Osteocyte (in vitro differentiated cells): ENCODE results near the gene METAP2. TPM values are rescaled to one million over a fixed set of nuclear protein-coding genes. Genes with fewer than 3 reads are reported as not detected.
"Not testable (repeated sequence)": the region's sequence is repeated elsewhere in the genome, so short reads cannot be mapped to it uniquely, and the experiment has no call there.

Experiments used
- DNase-seq: peaks from one replicate; pipeline ENCODE4 v3.0.0; 2021; ENCODE audit warnings: mixed read lengths; ENCODE audit not compliant: unreplicated experiment; ENCODE audit errors: extremely low spot score
- H3K27ac Mint-ChIP-seq: one replicate; pipeline ENCODE4 v1.8.0; 2021; ENCODE audit warnings: mild to moderate bottlenecking, mixed read lengths; ENCODE audit not compliant: unreplicated experiment
- H3K27me3 Mint-ChIP-seq: one replicate; pipeline ENCODE4 v1.8.0; 2021; ENCODE audit warnings: mixed read lengths; ENCODE audit not compliant: unreplicated experiment
- H3K36me3 Mint-ChIP-seq: one replicate; pipeline ENCODE4 v1.8.0; 2021; ENCODE audit warnings: mixed read lengths; ENCODE audit not compliant: unreplicated experiment
- H3K4me1 Mint-ChIP-seq: one replicate; pipeline ENCODE4 v1.8.0; 2021; ENCODE audit warnings: mixed read lengths; ENCODE audit not compliant: unreplicated experiment
- H3K4me3 Mint-ChIP-seq: one replicate; pipeline ENCODE4 v1.8.0; 2021; ENCODE audit warnings: mild to moderate bottlenecking, moderate library complexity, mixed read lengths; ENCODE audit not compliant: unreplicated experiment
- H3K9me3 Mint-ChIP-seq: one replicate; pipeline ENCODE4 v1.8.0; 2021; ENCODE audit warnings: mixed read lengths; ENCODE audit not compliant: unreplicated experiment
- total RNA-seq: library from RNA; stranded (reverse); gene quantifications from 2 replicates; pipeline ENCODE4 v1.2.1, GENCODE V29; 2021
- TF ChIP-seq, protein P1 (sequence below): fragments of 200-600 bp; sonication (generic); IDR thresholded peaks from 2 replicates; pipeline ENCODE4 v1.5.0; 2021; ENCODE audit warnings: antibody characterized with exemption, mild to moderate bottlenecking, moderate library complexity

Gene METAP2
- total RNA-seq, 1 donor from 2014 or later = 76.6 TPM

DNA sequence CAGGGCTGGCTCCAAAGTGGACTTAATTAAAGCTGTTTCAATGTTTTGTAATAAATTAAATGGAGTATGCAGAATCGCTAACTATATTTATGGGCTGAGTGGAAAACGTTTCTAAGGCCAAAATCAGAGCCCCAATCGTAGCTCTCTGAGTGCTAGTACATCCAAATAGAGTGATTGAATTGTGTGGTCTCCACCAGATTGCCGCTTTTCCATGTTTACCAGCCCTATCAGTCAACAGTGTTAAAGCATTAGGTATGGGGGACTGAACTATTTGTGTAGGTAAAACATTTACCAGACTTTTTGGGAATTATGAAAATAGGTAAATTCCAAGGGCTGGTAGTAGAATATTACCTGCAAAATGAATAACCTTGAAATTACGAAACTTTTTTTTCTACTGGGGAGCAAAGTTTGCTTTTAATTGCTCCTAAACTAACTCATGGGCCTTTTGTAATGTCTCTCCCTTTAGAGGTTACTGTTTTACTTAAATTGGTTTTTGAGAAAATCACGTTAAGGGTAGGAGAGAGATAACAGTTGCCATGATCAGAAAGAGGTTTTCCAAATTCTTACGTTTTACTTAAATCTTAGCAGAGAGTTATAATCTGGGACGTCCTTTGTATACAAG, 28.0 kb upstream of the METAP2 start:
- Mint-ChIP-seq H3K27ac (no peak overlapping the region), H3K4me1 (no peaks in the 10 kb centered on the region), H3K4me3 (no peak overlapping the region), H3K36me3 (no peaks in the 10 kb centered on the region), H3K27me3 (peaks cover 25% of the 10 kb centered on the region), H3K9me3 (no peaks in the 10 kb centered on the region)
- DNase-seq = no peak
- TF ChIP-seq, protein P1, sequence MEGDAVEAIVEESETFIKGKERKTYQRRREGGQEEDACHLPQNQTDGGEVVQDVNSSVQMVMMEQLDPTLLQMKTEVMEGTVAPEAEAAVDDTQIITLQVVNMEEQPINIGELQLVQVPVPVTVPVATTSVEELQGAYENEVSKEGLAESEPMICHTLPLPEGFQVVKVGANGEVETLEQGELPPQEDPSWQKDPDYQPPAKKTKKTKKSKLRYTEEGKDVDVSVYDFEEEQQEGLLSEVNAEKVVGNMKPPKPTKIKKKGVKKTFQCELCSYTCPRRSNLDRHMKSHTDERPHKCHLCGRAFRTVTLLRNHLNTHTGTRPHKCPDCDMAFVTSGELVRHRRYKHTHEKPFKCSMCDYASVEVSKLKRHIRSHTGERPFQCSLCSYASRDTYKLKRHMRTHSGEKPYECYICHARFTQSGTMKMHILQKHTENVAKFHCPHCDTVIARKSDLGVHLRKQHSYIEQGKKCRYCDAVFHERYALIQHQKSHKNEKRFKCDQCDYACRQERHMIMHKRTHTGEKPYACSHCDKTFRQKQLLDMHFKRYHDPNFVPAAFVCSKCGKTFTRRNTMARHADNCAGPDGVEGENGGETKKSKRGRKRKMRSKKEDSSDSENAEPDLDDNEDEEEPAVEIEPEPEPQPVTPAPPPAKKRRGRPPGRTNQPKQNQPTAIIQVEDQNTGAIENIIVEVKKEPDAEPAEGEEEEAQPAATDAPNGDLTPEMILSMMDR = no peak

DNA sequence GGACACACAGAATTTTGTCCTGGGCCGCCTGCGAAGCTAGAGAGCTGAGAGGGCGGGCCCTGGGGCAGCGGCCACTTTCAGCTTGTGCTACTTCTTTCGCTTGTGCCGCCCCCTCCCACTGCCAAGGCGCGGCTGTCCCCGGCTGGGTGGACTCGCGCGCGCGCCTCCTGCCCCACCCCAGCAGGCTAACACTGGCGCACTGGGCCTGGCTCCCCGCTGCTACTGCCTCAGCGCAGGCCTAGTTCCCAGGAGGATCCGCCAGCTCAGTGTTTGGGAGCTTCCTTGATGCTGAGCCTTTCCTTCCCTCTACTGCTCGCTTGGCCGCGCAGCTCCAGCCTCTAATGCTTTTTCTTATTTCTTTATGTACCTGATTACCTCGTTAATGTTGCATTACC, 27.4 kb upstream of the METAP2 start:
- no peak for DNase-seq
- no peaks in the 10 kb centered on the region for H3K4me1 Mint-ChIP-seq
- H3K4me3 Mint-ChIP-seq = no peak overlapping the region
- no peaks in the 10 kb centered on the region for H3K9me3 Mint-ChIP-seq
- TF ChIP-seq, protein P1 = no peak
- no peak overlapping the region for H3K27ac Mint-ChIP-seq
- peaks cover 26% of the 10 kb centered on the region for H3K27me3 Mint-ChIP-seq
- no peaks in the 10 kb centered on the region for H3K36me3 Mint-ChIP-seq

DNA sequence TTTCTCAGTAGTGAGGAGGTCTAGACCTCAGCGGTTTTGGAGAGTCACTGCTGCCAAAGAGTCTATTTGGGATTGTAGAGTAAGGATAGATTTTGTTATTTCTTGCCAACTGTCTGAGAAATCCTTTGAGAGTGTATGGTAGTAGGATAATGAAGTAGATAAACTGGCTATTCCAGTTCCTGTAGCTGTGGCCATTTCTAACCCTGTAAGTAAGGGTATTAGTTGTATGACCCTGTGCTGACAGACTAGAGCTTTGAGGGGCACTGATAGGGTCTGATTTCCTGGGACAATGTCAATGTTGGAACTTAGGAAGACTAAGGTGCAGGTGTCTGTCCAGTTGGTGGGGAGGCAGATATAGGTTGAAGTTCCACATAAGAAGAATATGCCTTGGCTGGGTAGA, 24.3 kb upstream of the METAP2 start:
- not testable (repeated sequence) for H3K36me3 Mint-ChIP-seq, DNase-seq, H3K9me3 Mint-ChIP-seq, H3K4me3 Mint-ChIP-seq, H3K4me1 Mint-ChIP-seq, H3K27ac Mint-ChIP-seq
- peaks cover 27% of the 10 kb centered on the region for H3K27me3 Mint-ChIP-seq

DNA sequence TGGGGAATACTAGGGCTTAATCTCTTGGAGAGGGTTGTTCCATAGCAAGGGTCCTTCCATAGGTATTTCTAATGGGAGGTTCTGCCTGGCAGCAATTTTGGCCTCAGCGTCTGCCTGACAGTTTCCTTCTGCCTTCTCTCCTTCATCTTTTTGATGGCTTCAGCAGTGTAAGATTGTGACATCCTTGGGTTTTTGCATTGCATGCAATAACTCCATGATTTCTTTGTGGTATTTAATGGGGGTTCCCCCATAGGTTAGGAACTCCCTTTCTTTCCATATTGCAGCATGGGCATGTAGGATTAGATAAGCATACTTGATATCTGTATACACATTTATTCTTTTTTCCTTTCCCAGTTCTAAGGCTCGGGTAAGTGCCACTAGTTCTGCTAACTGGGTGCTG, 21.5 kb upstream of the METAP2 start:
- peaks cover 16% of the 10 kb centered on the region for H3K27me3 Mint-ChIP-seq
- H3K9me3 Mint-ChIP-seq, H3K27ac Mint-ChIP-seq, H3K4me3 Mint-ChIP-seq, DNase-seq, H3K36me3 Mint-ChIP-seq, H3K4me1 Mint-ChIP-seq: not testable (repeated sequence)

DNA sequence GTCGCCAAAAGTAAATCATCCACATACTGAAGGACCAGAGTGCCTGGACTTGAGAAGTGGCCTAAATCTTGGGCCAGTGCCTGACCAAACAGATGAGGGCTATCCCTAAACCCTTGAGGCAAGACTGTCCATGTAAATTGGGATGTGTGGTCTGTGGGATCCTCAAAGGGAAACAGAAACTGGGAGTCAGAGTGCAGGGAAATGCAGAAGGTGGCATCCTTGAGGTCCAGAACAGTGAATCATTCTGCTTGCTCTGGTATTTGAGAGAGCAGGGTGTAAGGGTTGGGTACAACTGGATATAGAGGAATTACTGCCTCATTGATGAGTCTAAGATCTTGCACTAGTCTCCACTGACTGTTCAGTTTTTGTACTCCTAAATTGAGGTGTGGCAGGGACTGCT, 20.1 kb upstream of the METAP2 start:
- not testable (repeated sequence) for H3K4me3 Mint-ChIP-seq, H3K27ac Mint-ChIP-seq, H3K4me1 Mint-ChIP-seq, H3K36me3 Mint-ChIP-seq, H3K9me3 Mint-ChIP-seq, DNase-seq
- peaks cover 16% of the 10 kb centered on the region for H3K27me3 Mint-ChIP-seq

DNA sequence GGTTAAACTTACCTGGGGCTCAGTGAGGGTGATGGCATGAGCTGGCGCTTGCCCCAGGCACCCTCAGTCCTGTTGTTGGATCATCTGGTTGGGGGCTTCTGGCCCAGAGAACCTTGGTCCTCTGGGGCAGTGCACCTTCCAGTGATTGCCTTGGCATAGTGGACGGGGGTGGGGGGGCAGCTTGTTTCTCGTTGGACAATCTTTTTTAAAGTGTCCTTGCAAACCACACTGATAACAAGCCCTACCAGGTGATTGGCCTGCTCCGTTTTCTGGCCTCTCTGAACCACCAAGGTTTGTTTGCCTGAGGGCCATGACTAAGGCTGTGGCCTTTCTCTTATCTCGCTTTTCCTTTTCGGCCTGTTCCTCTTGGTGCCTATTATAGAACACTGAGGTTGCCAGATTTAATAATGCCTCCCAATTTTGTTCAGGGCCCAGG, 19.2 kb upstream of the METAP2 start:
- not testable (repeated sequence) for H3K4me3 Mint-ChIP-seq, DNase-seq, H3K36me3 Mint-ChIP-seq, H3K4me1 Mint-ChIP-seq, H3K27ac Mint-ChIP-seq, H3K9me3 Mint-ChIP-seq
- H3K27me3 Mint-ChIP-seq = peaks cover 12% of the 10 kb centered on the region

DNA sequence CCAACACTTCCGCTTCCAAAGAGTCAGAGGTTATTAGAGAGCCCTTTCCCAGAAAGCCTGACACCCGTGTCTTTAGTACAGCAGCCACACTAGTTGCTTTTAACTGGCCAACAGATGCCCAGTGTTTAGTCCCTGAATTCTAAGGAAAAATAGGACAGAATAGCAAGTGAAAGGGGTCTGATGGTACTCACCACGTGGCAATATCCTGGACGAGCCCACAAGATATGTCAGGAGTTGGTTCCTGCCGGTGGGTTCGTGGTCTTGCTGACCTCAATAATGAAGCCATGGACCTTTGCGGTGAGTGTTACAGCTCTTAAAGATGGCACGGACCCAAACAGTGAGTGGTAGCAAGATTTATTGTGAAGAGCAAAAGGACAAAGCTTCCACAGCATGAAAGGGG, 16.3 kb upstream of the METAP2 start:
- DNase-seq = not testable (repeated sequence)

More for the DNA sequence above, 16.3 kb upstream of the METAP2 start:
- H3K4me1 Mint-ChIP-seq, H3K27ac Mint-ChIP-seq, H3K9me3 Mint-ChIP-seq, H3K27me3 Mint-ChIP-seq, H3K4me3 Mint-ChIP-seq, H3K36me3 Mint-ChIP-seq: not testable (repeated sequence)
